HFFc6 (cell line): Measurements from ENCODE around the gene BRI3. TPM values are rescaled to one million over a fixed set of nuclear protein-coding genes. Genes with fewer than 3 reads are reported as not detected.

ENCODE experiments used
- DNase-seq: peaks from one replicate; pipeline ENCODE4 v3.0.0-alpha.2; 2018
- H3K27ac Mint-ChIP-seq: 2 replicates; pipeline ENCODE4 v1.8.0; 2020; ENCODE audit warnings: mild to moderate bottlenecking, mixed read lengths
- H3K27me3 Mint-ChIP-seq: 2 replicates; pipeline ENCODE4 v1.8.0; 2021; ENCODE audit warnings: mild to moderate bottlenecking, moderate library complexity, mixed read lengths; ENCODE audit not compliant: insufficient read depth
- H3K36me3 Mint-ChIP-seq: 2 replicates; pipeline ENCODE4 v1.8.0; 2021; ENCODE audit warnings: low read depth, mixed read lengths
- H3K4me1 Mint-ChIP-seq: 2 replicates; pipeline ENCODE4 v1.8.0; 2020; ENCODE audit warnings: low read depth, mixed read lengths
- H3K4me3 Mint-ChIP-seq: 2 replicates; pipeline ENCODE4 v1.8.0; 2020; ENCODE audit warnings: mild to moderate bottlenecking, moderate library complexity, mixed read lengths
- H3K9me3 Mint-ChIP-seq: 2 replicates; pipeline ENCODE4 v1.8.0; 2020; ENCODE audit warnings: mild to moderate bottlenecking, mixed read lengths
- total RNA-seq, 6 experiments: library from RNA; stranded (reverse); fragmentation: NEBNext Ultra II Directional; extraction: Animal tissue kit (Norgen Biotek cat#: 25700); gene quantifications; 2 replicates in 1 of 6; 3 replicates in 5 of 6; pipeline ENCODE4 v1.2.3, GENCODE V29; 2021
- TF ChIP-seq, protein P1 (sequence below): fragments of 200-600 bp; sonication (generic); IDR thresholded peaks from 2 replicates; pipeline ENCODE4 v1.5.0; 2021; ENCODE audit warnings: antibody characterized with exemption, mild to moderate bottlenecking

BRI3 gene
- total RNA-seq, 6 experiments from 2014 or later = 288 to 304 (median 295) TPM

GRCh38 chr7:98234429-98235147, 46.9 kb upstream of the BRI3 start:
- Mint-ChIP-seq H3K36me3 (peaks cover 18% of the 10 kb centered on the region), H3K4me1 (peaks cover 10% of the 10 kb centered on the region), H3K27me3 (no peaks in the 10 kb centered on the region), H3K9me3 (no peaks in the 10 kb centered on the region), H3K4me3 (no peak overlapping the region), H3K27ac (no peak overlapping the region)
- DNase-seq = peak; percentile 21
- TF ChIP-seq, protein P1, sequence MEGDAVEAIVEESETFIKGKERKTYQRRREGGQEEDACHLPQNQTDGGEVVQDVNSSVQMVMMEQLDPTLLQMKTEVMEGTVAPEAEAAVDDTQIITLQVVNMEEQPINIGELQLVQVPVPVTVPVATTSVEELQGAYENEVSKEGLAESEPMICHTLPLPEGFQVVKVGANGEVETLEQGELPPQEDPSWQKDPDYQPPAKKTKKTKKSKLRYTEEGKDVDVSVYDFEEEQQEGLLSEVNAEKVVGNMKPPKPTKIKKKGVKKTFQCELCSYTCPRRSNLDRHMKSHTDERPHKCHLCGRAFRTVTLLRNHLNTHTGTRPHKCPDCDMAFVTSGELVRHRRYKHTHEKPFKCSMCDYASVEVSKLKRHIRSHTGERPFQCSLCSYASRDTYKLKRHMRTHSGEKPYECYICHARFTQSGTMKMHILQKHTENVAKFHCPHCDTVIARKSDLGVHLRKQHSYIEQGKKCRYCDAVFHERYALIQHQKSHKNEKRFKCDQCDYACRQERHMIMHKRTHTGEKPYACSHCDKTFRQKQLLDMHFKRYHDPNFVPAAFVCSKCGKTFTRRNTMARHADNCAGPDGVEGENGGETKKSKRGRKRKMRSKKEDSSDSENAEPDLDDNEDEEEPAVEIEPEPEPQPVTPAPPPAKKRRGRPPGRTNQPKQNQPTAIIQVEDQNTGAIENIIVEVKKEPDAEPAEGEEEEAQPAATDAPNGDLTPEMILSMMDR = peak; percentile 61

GRCh38 chr7:98235901-98236300, 45.6 kb upstream of the BRI3 start:
- Mint-ChIP-seq H3K36me3 (peaks cover 21% of the 10 kb centered on the region), H3K4me3 (no peak overlapping the region), H3K27ac (no peak overlapping the region), H3K4me1 (peaks cover 10% of the 10 kb centered on the region), H3K27me3 (no peaks in the 10 kb centered on the region), H3K9me3 (no peaks in the 10 kb centered on the region)
- TF ChIP-seq, protein P1 = no peak
- no peak for DNase-seq

- no peak for DNase-seq
- Mint-ChIP-seq H3K4me3 (no peak overlapping the region), H3K27ac (no peak overlapping the region), H3K4me1 (peaks cover 10% of the 10 kb centered on the region), H3K9me3 (no peaks in the 10 kb centered on the region), H3K36me3 (peaks cover 26% of the 10 kb centered on the region), H3K27me3 (no peaks in the 10 kb centered on the region)
- TF ChIP-seq, protein P1 = no peak
These were observed 44.9 kb upstream of the BRI3 start for GRCh38 chr7:98236355-98237185.

- Mint-ChIP-seq H3K4me3 (no peak overlapping the region), H3K9me3 (no peaks in the 10 kb centered on the region), H3K36me3 (peaks cover 26% of the 10 kb centered on the region), H3K4me1 (peaks cover 10% of the 10 kb centered on the region), H3K27ac (no peak overlapping the region), H3K27me3 (no peaks in the 10 kb centered on the region)
- DNase-seq = no peak
- TF ChIP-seq, protein P1 = no peak
These were observed 43.4 kb upstream of the BRI3 start for GRCh38 chr7:98238076-98238475.

DNA sequence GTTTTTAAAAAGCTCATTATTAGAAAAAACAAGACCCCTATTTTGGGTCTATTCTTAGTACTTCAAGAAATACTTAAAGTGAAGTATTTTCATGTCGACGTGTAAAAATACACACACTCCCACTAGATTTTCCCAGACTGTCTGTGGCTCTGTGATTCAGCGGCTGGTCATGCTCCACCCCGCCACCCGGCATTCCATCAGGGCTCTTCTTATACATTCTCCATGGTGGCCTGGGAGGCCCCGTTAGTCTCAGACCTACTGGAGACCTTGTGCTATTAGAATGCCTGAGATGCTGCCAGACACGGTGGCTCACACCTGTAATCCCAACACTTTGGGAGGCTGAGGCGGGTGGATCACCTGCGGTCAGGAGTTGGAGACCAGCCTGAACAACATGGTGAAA, 42.5 kb upstream of the BRI3 start:
- Mint-ChIP-seq H3K4me1 (peaks cover 10% of the 10 kb centered on the region), H3K27ac (peak overlapping the region; percentile 25; the same call in 1 of the 2 replicates), H3K4me3 (no peak overlapping the region), H3K36me3 (peaks cover 26% of the 10 kb centered on the region), H3K27me3 (no peaks in the 10 kb centered on the region), H3K9me3 (no peaks in the 10 kb centered on the region)
- no peak for DNase-seq
- TF ChIP-seq, protein P1 = no peak
